ENCODE results near the gene ZNF503. TPM values are rescaled to one million over a fixed set of nuclear protein-coding genes. Genes with fewer than 3 reads are reported as not detected.

Gene ZNF503
- total RNA-seq, 2 experiments from 2014 or later: 0.35 to 0.80 TPM

GRCh38 chr10:75407224-75407712, 5.7 kb upstream of the ZNF503 start:
- ATAC-seq (no peak), DNase-seq (no peak)
- peaks cover 2% of the 10 kb centered on the region for H3K36me3 Mint-ChIP-seq
- peaks cover 87% of the 10 kb centered on the region for H3K27me3 Mint-ChIP-seq
- H3K27ac Mint-ChIP-seq: no peak overlapping the region
- peaks cover 23% of the 10 kb centered on the region for H3K4me1 Mint-ChIP-seq
- CTCF ChIA-PET: no interaction called here
- no peak overlapping the region for H3K4me3 Mint-ChIP-seq
- H3K9me3 Mint-ChIP-seq (ENCODE audit: low read depth): no peaks in the 10 kb centered on the region

DNA sequence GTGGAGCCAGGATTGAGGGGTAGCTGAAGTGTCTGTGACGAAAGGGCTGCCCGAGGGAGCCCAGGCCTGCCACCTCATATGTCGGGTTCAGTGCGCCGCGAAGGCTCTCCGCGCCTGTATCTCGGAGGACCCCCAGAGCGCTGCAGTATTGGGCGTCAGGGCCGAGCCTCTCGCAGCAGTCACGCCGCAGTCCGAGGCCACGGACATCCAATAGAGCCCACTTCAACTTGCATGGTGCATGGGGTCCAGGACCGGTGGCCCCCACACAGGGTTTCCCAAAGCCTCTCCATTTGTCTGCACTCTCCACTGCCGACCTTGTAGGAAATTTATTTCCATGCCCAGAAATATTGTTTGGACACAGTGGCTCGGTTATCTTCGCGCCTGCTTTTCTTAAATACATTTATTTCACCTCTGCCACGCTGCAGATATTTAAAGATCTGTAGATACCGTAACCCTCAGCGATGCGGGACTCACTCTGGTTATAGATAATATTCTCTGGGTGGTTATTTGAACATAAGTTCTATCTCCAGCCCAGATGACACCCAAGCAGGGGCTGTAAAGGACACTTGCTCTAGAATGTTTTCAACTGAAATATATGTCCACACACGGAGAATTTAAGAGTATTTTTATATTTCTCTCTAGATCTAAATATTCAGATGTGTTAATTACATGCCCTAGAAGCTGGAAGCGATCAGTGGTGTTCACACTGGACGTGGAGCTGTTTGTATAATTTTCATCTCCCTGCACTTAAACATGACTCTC, 5.1 kb upstream of the ZNF503 start:
- peaks cover 2% of the 10 kb centered on the region for H3K36me3 Mint-ChIP-seq
- no peak overlapping the region for H3K4me3 Mint-ChIP-seq
- CTCF ChIA-PET: no interaction called here

DNA sequence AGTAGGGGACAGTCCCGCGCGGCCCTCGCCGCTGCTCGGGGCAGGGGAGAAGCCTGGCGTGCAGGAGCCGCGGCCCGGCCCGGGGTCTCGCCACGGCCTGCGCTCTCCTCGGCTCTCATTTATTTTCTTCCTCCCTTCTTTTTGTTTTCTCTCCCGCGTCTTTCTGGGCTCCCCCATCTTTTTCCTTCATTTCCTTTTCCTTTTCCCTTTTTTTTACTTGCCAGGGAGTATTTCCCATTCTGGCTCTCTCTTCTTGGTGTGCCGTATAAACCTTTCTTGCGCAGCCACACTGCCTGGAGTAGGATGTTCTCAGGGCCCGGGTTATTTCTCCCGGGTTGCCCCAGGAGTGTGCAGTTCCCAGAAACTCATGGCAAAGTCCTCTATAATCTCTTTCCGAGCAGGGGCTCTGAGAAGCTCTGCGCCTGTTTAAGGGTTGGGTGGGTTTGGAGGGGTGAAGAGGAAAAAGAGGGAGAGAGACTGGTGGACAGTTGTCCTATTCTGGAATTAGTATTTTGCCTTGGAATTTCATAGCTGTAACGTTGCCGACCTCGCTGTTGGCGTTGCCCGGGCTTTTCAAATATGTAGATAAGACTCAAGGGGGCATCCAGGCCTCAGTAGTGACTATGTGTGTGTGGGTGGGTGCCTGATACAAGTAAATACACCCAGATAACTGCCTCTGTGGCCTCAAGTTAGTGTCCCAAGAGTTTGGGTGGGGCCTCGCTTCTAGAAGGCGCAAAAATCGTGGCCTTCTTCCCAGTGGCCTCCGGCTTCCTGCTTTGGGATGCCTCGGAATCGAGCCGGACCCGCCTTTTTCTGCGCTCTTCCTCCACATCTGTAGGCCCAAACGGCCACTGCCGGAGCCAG, 4.3 kb upstream of the ZNF503 start:
- peaks cover 28% of the 10 kb centered on the region for H3K4me1 Mint-ChIP-seq
- H3K27ac Mint-ChIP-seq: no peak overlapping the region
- CTCF ChIA-PET: no interaction called here
- peaks cover 86% of the 10 kb centered on the region for H3K27me3 Mint-ChIP-seq
- ATAC-seq: no peak
- DNase-seq: no peak
- no peak overlapping the region for H3K4me3 Mint-ChIP-seq
- peaks cover 2% of the 10 kb centered on the region for H3K36me3 Mint-ChIP-seq
- no peaks in the 10 kb centered on the region for H3K9me3 Mint-ChIP-seq (ENCODE audit: low read depth)

More for the DNA sequence above, 5.1 kb upstream of the ZNF503 start:
- Mint-ChIP-seq H3K9me3 (ENCODE audit: low read depth) (no peaks in the 10 kb centered on the region), H3K27ac (no peak overlapping the region), H3K4me1 (peaks cover 26% of the 10 kb centered on the region), H3K27me3 (peaks cover 91% of the 10 kb centered on the region)
- DNase-seq (no peak), ATAC-seq (no peak)

DNA sequence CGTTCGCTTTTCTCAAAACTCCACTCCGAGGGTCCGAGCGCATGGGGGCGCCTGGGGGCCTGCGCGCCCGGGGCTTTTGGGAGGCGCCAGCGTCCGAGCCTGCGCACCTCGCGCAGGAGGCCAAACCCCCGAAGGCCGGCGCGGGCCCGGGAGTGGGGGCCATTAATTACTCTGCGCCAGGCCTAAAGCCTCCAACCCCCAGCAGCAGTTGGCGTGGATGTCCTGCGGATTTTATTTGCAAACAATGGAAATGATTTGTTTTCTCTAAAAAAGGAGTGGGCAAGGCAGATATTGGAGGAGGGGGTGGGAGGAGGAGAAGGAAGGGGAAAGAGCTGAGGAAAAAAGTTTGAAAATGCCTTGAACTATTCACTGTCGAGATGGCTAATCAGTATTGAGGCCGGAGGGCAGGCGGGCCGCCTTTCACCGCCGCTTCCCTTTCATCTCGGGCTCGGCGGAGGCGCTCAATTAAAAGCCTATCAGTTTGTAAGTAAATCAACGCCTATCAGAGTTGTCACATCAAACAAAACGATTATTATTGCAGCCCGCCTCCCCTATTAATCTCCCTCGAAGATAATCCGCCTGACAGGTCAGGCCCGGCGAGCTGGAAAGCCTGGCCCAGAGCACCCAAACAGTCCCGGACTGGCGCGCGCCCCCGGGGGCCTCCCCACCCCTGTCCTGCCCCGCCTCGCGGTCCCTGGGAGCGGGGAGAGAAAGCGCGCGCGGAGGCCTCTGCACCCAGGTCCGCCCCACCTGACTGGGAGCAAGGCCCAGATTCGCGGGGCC, 3.4 kb upstream of the ZNF503 start:
- no peak for ATAC-seq
- H3K27me3 Mint-ChIP-seq: peaks cover 85% of the 10 kb centered on the region
- no peak for DNase-seq
- peaks cover 2% of the 10 kb centered on the region for H3K36me3 Mint-ChIP-seq
- H3K27ac Mint-ChIP-seq: no peak overlapping the region
- peaks cover 34% of the 10 kb centered on the region for H3K4me1 Mint-ChIP-seq
- H3K9me3 Mint-ChIP-seq (ENCODE audit: low read depth): no peaks in the 10 kb centered on the region
- CTCF ChIA-PET: no interaction called here
- H3K4me3 Mint-ChIP-seq: no peak overlapping the region

DNA sequence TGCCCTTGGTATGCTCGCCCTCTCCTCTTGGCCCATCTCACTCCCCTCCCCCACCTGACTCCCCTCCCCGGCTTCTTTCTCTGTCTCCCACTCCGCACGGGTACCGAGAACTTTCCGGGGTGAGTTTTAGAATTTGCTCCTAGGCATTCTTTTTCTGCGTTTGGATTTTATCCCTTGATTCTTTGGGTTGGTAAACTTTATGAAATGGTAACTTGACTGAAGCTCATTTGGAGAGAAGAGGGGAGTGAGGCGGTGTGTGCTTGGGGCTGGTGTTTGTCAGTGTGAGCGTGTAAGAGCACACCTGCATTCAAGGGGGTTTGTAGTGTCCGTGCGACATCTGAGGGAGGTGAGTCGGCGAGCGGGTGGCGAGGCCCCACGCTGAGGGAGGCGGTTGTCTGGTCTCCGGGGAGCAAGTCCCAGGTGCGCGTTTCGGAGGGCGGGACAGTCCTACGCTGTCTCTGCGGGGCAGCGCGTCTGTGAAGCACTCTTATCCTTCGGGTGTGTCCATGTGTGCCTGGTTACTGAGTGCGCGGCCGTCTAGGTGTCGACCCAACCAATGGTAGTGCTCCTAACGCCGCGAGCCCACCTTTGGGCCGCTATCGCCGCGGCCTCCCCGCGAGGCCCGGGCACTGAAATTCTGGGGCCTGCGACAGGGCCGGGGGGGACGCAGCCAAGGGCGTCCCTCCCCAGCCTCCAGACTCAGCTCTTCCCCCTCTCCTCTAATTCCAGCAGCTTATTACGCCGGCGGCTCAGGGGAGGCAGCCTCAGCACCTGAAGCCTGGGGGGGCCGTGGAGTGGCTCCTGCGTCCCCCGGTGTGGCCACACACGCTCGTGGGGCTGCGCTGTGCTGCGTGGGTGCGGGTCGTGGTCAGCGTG, 2.6 kb upstream of the ZNF503 start:
- peaks cover 79% of the 10 kb centered on the region for H3K27me3 Mint-ChIP-seq
- H3K4me1 Mint-ChIP-seq: peaks cover 31% of the 10 kb centered on the region
- CTCF ChIA-PET: no interaction called here
- no peak for DNase-seq
- no peaks in the 10 kb centered on the region for H3K36me3 Mint-ChIP-seq
- H3K4me3 Mint-ChIP-seq: no peak overlapping the region
- H3K27ac Mint-ChIP-seq: no peak overlapping the region
- no peaks in the 10 kb centered on the region for H3K9me3 Mint-ChIP-seq (ENCODE audit: low read depth)
- no peak for ATAC-seq

DNA sequence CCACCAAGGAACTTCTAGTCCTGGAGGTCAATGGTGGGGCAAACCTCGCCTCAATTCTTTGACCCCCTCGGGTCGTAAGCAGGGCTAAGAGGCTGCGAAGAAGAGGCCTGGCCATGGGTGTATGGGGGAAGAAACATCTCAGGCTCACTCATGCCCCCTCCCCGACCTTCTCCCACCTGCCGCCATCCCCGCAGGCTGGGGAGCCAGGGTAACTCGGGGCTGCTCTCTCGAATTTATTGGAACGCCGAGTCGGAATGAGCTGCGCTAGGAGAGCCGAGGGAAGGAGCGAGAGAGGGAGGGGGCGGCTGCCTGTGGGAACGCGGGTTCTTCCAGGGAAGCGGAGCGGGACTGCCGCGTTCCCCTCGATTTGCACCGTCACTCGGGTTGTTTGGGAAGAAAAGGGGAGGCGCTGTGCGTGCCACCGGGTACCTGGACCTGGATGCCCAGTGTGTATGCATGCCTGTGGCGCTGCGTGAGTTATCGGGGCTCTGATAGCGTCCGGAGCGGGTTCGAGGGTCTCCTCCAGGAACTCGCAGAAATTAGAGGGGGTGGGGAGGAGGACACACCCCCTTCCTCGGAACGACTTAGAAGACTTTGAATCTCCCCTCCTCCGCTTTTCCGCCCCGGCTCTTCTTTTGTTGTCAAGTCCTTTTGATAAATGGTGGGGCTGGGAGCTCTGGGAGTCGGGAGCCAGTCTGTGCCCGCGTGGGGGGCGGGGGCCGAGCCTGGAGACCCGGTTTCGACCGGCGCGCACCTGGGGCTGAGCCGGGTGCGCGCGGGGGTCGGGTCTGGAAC, 1.8 kb upstream of the ZNF503 start:
- no peak for DNase-seq
- H3K27me3 Mint-ChIP-seq: peaks cover 76% of the 10 kb centered on the region
- CTCF ChIA-PET: no interaction called here
- peaks cover 30% of the 10 kb centered on the region for H3K4me1 Mint-ChIP-seq
- ATAC-seq: no peak
- peak overlapping the region; percentile 33 for H3K4me3 Mint-ChIP-seq
- no peaks in the 10 kb centered on the region for H3K9me3 Mint-ChIP-seq (ENCODE audit: low read depth)
- no peak overlapping the region for H3K27ac Mint-ChIP-seq
- no peaks in the 10 kb centered on the region for H3K36me3 Mint-ChIP-seq

- Mint-ChIP-seq H3K27ac (no peak overlapping the region), H3K27me3 (peaks cover 78% of the 10 kb centered on the region), H3K4me1 (peaks cover 28% of the 10 kb centered on the region), H3K36me3 (no peaks in the 10 kb centered on the region), H3K4me3 (peak overlapping the region; percentile 72), H3K9me3 (ENCODE audit: low read depth) (no peaks in the 10 kb centered on the region)
- CTCF ChIA-PET: interaction anchor here (0.5 to 1.8 kb wide), 3 partner anchors 27 to 637 kb away, joined by 3 to 7 read pairs (median 3); no protein-coding TSS in a partner anchor
- ATAC-seq: no peak
- DNase-seq: no peak
Observed at GRCh38 chr10:75402486-75403143, 1.1 kb upstream of the ZNF503 start.

DNA sequence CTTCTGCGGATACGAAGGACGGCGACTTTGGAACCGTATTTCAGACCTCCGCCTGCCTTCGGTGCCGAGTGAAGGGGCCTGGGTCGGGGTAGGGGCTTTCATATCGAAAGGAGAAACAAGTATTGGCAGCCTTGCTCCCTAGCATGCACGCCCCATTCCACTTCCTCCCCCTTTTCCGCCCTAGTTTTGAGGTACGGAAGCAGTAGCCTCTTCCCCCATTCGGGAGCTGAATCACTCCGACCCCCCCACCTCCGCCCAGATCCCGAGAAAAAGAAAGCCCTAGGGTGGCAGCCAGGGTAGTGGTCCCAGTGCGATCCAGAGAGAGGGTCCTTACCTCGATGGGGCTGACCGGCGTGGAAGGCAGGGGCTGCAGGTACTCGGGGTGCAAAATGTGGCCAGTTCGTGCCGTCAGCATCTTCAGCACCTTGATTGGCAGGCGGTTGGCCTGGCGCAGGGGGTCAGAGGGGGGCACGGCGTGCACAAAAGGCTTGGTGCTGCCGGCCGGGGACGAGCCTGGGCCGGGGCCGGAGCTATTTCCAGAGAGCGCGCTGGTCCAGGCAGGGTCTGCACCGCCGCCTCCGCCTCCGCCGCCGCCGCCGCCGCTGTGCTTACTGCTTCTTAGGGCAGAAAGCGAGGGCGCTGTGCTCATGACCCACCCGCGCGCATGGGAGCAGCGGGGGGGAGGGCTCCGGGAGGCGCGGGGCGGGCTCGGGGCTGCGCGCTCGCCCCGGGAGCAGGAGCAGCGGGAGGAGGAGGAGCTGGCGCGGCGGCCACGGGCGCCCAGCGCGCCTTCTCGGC, 594 bp downstream of the ZNF503 start:
- H3K27ac Mint-ChIP-seq: no peak overlapping the region
- ATAC-seq: peak; percentile 44

DNA sequence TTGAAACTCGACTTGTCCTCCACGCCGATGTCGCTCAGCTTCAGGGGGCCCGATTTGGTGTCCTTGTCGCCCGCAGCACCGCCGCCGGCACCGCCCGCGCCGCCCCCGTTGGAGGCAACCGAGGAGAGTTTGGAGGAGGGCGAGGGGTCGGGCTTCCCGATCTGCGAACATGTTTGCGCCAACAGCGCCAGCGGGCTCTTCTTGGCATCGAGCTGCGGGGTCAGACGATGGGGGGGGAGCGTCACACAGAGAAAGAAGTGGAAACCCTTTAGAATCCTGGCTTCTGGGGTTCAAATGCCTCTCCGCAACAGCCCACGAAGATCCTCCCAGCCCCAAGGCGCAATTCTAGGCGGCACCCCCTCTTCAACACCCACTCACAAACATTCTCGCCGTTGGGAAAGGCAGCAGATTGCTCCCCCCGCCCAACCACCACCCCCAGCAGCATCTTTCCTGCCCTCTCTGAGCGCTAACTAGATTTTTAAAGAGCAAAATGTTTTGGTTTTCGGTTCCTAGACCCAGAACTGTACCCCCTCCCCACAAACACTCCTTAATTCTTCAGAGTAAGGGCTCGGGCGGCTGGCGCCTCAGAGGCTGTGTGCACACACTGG, 1.3 kb downstream of the ZNF503 start:
- ATAC-seq: no peak
- H3K4me1 Mint-ChIP-seq: peaks cover 25% of the 10 kb centered on the region
- H3K9me3 Mint-ChIP-seq (ENCODE audit: low read depth): no peaks in the 10 kb centered on the region
- peak overlapping the region; percentile 66 for H3K4me3 Mint-ChIP-seq
- no peaks in the 10 kb centered on the region for H3K36me3 Mint-ChIP-seq
- no peak for DNase-seq
- H3K27me3 Mint-ChIP-seq: peaks cover 70% of the 10 kb centered on the region
- CTCF ChIA-PET: interaction anchor here (0.7 kb wide), 2 partner anchors 9 to 636 kb away, joined by 3 to 4 read pairs; no protein-coding TSS in a partner anchor
- no peak overlapping the region for H3K27ac Mint-ChIP-seq

More for the DNA sequence above, 594 bp downstream of the ZNF503 start:
- no peak for DNase-seq
- H3K9me3 Mint-ChIP-seq (ENCODE audit: low read depth): no peaks in the 10 kb centered on the region
- peaks cover 71% of the 10 kb centered on the region for H3K27me3 Mint-ChIP-seq
- CTCF ChIA-PET: interaction anchor here (0.5 to 1.8 kb wide), 3 partner anchors 10 to 1047 kb away, joined by 3 to 7 read pairs (median 3); no protein-coding TSS in a partner anchor
- peaks cover 25% of the 10 kb centered on the region for H3K4me1 Mint-ChIP-seq
- peak overlapping the region; percentile 66 for H3K4me3 Mint-ChIP-seq
- H3K36me3 Mint-ChIP-seq: no peaks in the 10 kb centered on the region

- H3K36me3 Mint-ChIP-seq: no peaks in the 10 kb centered on the region
Observed at GRCh38 chr10:75399461-75400162, 2.0 kb downstream of the ZNF503 start.

More at GRCh38 chr10:75399461-75400162, 2.0 kb downstream of the ZNF503 start:
- CTCF ChIA-PET: interaction anchor here (0.7 kb wide), 2 partner anchors 8 to 637 kb away, joined by 3 to 4 read pairs; no protein-coding TSS in a partner anchor
- Mint-ChIP-seq H3K9me3 (ENCODE audit: low read depth) (no peaks in the 10 kb centered on the region), H3K27me3 (peaks cover 71% of the 10 kb centered on the region), H3K4me1 (peaks cover 30% of the 10 kb centered on the region), H3K27ac (no peak overlapping the region), H3K4me3 (peak overlapping the region; percentile 66)
- peak; percentile 46 for ATAC-seq
- peak; percentile 65 for DNase-seq

All from activated CD8-positive, alpha-beta memory T cell treated with anti-CD3 and anti-CD28 coated beads, Interleukin-2, amount 10 ng/mL, durations not matched to agents 7 days and 5 days (primary cell).